NCI-H524 (cell line): ENCODE data around the gene CLDND2.
"Not testable (repeated sequence)": the region's sequence is repeated elsewhere in the genome, so short reads cannot be mapped to it uniquely, and the experiment has no call there.

Experiments
- DNase-seq, 2 experiments: peaks; one replicate each; lab custom pipeline; 2025; lab: John Stamatoyannopoulos, UW

CLDND2 gene

GRCh38 chr19:51368366-51369282 lies at the start of gene CLDND2:
Gene CLDND2 (minus strand): TSS chr19:51369003. CDS start chr19:51368577, 426 bp downstream.
- no peak for DNase-seq

GRCh38 chr19:51417810-51418157 lies 49.0 kb upstream of the CLDND2 start:
- DNase-seq, result no peak

GRCh38 chr19:51417107-51417809 lies 48.5 kb upstream of the CLDND2 start, which contains the start of gene SIGLEC10:
Gene SIGLEC10 (minus strand): TSS chr19:51417642. CDS start chr19:51417581, 61 bp downstream.
- no peak for DNase-seq

- not testable (repeated sequence) for DNase-seq
Measured at GRCh38 chr19:51416422-51416821, 47.6 kb upstream of the CLDND2 start.

GRCh38 chr19:51415187-51415586 lies 46.4 kb upstream of the CLDND2 start:
- no peak for DNase-seq

GRCh38 chr19:51410950-51411748 lies 42.3 kb upstream of the CLDND2 start:
- no peak for DNase-seq

GRCh38 chr19:51407511-51408131 lies 38.8 kb upstream of the CLDND2 start:
- DNase-seq, result no peak

GRCh38 chr19:51402117-51402516 lies 33.3 kb upstream of the CLDND2 start:
- no peak for DNase-seq

- DNase-seq, result not testable (repeated sequence)
Measured at GRCh38 chr19:51399936-51400335, 31.1 kb upstream of the CLDND2 start.

- DNase-seq, result no peak
Measured at GRCh38 chr19:51399231-51399630, 30.4 kb upstream of the CLDND2 start.

- peak in 1 of 2 experiments; percentile 2 for DNase-seq
Measured at GRCh38 chr19:51398096-51398704, 29.4 kb upstream of the CLDND2 start.

- not testable (repeated sequence) for DNase-seq
Measured at GRCh38 chr19:51397453-51397852, 28.6 kb upstream of the CLDND2 start.

GRCh38 chr19:51396175-51396574 lies 27.4 kb upstream of the CLDND2 start:
- DNase-seq, result no peak

- DNase-seq, result no peak
Measured at GRCh38 chr19:51394050-51394836, 25.4 kb upstream of the CLDND2 start.

- DNase-seq, result no peak
Measured at GRCh38 chr19:51392701-51393100, 23.9 kb upstream of the CLDND2 start.

GRCh38 chr19:51391073-51391611 lies 22.3 kb upstream of the CLDND2 start:
- no peak for DNase-seq

GRCh38 chr19:51389143-51389542 lies 20.3 kb upstream of the CLDND2 start:
- DNase-seq, result no peak

GRCh38 chr19:51387924-51388389 lies 19.2 kb upstream of the CLDND2 start, which contains the start of gene LIM2:
Gene LIM2 (minus strand): TSS chr19:51387974. CDS start chr19:51387443, 531 bp downstream.
- no peak for DNase-seq

- DNase-seq, result no peak
Measured at GRCh38 chr19:51386882-51387520, 18.2 kb upstream of the CLDND2 start.
